HG02870 (cell line): ENCODE results near the gene GBGT1.

Experiments used
- ATAC-seq: cut with Tn5 transposase; IDR thresholded peaks from one replicate; pipeline ENCODE4 v1.9.1; 2021; ENCODE audit warnings: mild to moderate bottlenecking, moderate library complexity; ENCODE audit not compliant: unreplicated experiment

GBGT1 gene

GRCh38 chr9:133129001-133129795 lies 34.5 kb downstream of the GBGT1 start:
- no peak for ATAC-seq

GRCh38 chr9:133128152-133128551 lies 35.6 kb downstream of the GBGT1 start:
- no peak for ATAC-seq

- no peak for ATAC-seq
Measured at GRCh38 chr9:133127340-133127981, 36.3 kb downstream of the GBGT1 start.

- no peak for ATAC-seq
Measured at GRCh38 chr9:133126697-133127339, 36.9 kb downstream of the GBGT1 start.

GRCh38 chr9:133125941-133126696 lies 37.6 kb downstream of the GBGT1 start:
- ATAC-seq, result no peak

- ATAC-seq, result no peak
Measured at GRCh38 chr9:133124907-133125275, 38.8 kb downstream of the GBGT1 start.

- no peak for ATAC-seq
Measured at GRCh38 chr9:133124123-133124906, 39.4 kb downstream of the GBGT1 start.

GRCh38 chr9:133122935-133123611 lies 40.6 kb downstream of the GBGT1 start:
- no peak for ATAC-seq

- ATAC-seq, result no peak
Measured at GRCh38 chr9:133122605-133122934, 41.1 kb downstream of the GBGT1 start.

- no peak for ATAC-seq
Measured at GRCh38 chr9:133121915-133122550, 41.7 kb downstream of the GBGT1 start.

- peak; percentile 51 for ATAC-seq
Measured at GRCh38 chr9:133121198-133121914, 42.4 kb downstream of the GBGT1 start, which contains the start of gene RALGDS. TSS of gene RALGDS (minus strand) at chr9:133121240. CDS start at chr9:133121154, 86 bp downstream.

- ATAC-seq, result peak; percentile 5
Measured at GRCh38 chr9:133120501-133121197, 43.1 kb downstream of the GBGT1 start.

- no peak for ATAC-seq
Measured at GRCh38 chr9:133119846-133120500, 43.7 kb downstream of the GBGT1 start.

GRCh38 chr9:133119103-133119845 lies 44.4 kb downstream of the GBGT1 start:
- no peak for ATAC-seq

GRCh38 chr9:133118568-133118967 lies 45.1 kb downstream of the GBGT1 start:
- ATAC-seq, result no peak

GRCh38 chr9:133118179-133118520 lies 45.6 kb downstream of the GBGT1 start:
- ATAC-seq, result no peak
